Measurements from ENCODE around the gene CNTNAP2.
A peak's percentile ranks its signal among the peaks of the same experiment; 100 is the strongest.
"Not testable (repeated sequence)": the region's sequence is repeated elsewhere in the genome, so short reads cannot be mapped to it uniquely, and the experiment has no call there.

CNTNAP2 gene

GRCh38 chr7:147048864-147049263 is 932.3 kb downstream of the CNTNAP2 start:
- DNase-seq: no peak

- no peak for DNase-seq
These were observed 936.2 kb downstream of the CNTNAP2 start for GRCh38 chr7:147052818-147053217.

- no peak for DNase-seq
These were observed 937.1 kb downstream of the CNTNAP2 start for GRCh38 chr7:147053746-147054145.

- DNase-seq: no peak
These were observed 943.5 kb downstream of the CNTNAP2 start for GRCh38 chr7:147060070-147060469.

GRCh38 chr7:147062897-147063296 is 946.3 kb downstream of the CNTNAP2 start:
- no peak for DNase-seq

GRCh38 chr7:147068842-147069241 is 952.2 kb downstream of the CNTNAP2 start:
- DNase-seq: no peak

- DNase-seq: no peak
These were observed 953.2 kb downstream of the CNTNAP2 start for GRCh38 chr7:147069771-147070170.

GRCh38 chr7:147070886-147071285 is 954.3 kb downstream of the CNTNAP2 start:
- DNase-seq: no peak

GRCh38 chr7:147071536-147071935 is 954.9 kb downstream of the CNTNAP2 start:
- no peak for DNase-seq

- no peak for DNase-seq
These were observed 961.7 kb downstream of the CNTNAP2 start for GRCh38 chr7:147078312-147078711.

- no peak for DNase-seq
These were observed 962.5 kb downstream of the CNTNAP2 start for GRCh38 chr7:147079083-147079482.

- no peak for DNase-seq
These were observed 963.4 kb downstream of the CNTNAP2 start for GRCh38 chr7:147079921-147080420.

- no peak for DNase-seq
These were observed 964.5 kb downstream of the CNTNAP2 start for GRCh38 chr7:147081117-147081516.

- no peak for DNase-seq
These were observed 972.5 kb downstream of the CNTNAP2 start for GRCh38 chr7:147089051-147089461.

- DNase-seq: no peak
These were observed 973.0 kb downstream of the CNTNAP2 start for GRCh38 chr7:147089608-147090007.

GRCh38 chr7:147096629-147097028 is 980.0 kb downstream of the CNTNAP2 start:
- DNase-seq: no peak

- no peak for DNase-seq
These were observed 986.6 kb downstream of the CNTNAP2 start for GRCh38 chr7:147103224-147103623.

GRCh38 chr7:147106746-147107145 is 990.1 kb downstream of the CNTNAP2 start:
- DNase-seq: no peak

GRCh38 chr7:147114525-147114924 is 997.9 kb downstream of the CNTNAP2 start:
- DNase-seq: not testable (repeated sequence)

- DNase-seq: no peak
These were observed 1019.8 kb downstream of the CNTNAP2 start for GRCh38 chr7:147136352-147136751.

- DNase-seq: peak in 1 of 2 experiments; percentile 7
These were observed 1028.6 kb downstream of the CNTNAP2 start for GRCh38 chr7:147145194-147145593.

- no peak for DNase-seq
These were observed 1029.6 kb downstream of the CNTNAP2 start for GRCh38 chr7:147146169-147146568.

- peak in 1 of 2 experiments; percentile 47 for DNase-seq
These were observed 1035.1 kb downstream of the CNTNAP2 start for GRCh38 chr7:147151661-147152060.

- no peak for DNase-seq
These were observed 1037.0 kb downstream of the CNTNAP2 start for GRCh38 chr7:147153571-147153970.

- DNase-seq: no peak
These were observed 1044.8 kb downstream of the CNTNAP2 start for GRCh38 chr7:147161405-147161804.

All from NCI-H1930 (cell line).